ENCODE measurements around the gene INKA1.
"Not testable (repeated sequence)": the region's sequence is repeated elsewhere in the genome, so short reads cannot be mapped to it uniquely, and the experiment has no call there.

INKA1 gene

DNA sequence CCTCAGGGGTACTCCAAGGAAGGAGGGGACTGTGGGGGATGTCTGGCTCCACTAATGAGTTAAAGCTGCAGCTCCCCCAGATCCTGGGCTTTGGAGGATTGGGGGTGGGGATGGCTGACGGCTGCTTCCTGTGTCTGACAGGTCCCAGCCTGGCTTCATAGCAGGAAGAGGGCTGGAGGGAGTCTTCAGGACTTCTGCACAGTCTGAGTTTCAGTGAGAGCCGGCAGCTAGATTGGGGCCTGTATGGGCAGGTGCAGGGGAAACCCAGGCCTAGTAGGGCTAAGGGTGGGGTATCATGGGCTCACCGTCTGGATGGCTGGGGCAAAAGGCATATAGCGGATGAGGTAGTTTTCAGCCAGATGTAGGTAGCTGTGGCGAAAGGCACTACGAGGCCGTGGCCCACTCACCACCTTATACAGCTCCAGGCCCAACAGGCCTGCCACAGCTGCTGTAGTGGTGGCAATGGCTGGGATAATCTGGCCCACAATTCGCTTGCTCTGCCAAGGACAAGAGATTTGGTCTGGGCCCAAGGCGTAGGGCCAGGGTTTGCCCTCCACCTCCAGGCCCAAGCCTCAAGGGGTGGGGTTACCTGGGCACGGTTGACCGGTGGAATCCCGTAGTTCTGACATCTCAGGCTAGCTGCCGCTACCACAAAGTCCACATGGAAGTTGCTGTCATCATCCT is 4.5 kb downstream of the INKA1 start:
- no peak for DNase-seq (ENCODE audit: low read depth)

DNA sequence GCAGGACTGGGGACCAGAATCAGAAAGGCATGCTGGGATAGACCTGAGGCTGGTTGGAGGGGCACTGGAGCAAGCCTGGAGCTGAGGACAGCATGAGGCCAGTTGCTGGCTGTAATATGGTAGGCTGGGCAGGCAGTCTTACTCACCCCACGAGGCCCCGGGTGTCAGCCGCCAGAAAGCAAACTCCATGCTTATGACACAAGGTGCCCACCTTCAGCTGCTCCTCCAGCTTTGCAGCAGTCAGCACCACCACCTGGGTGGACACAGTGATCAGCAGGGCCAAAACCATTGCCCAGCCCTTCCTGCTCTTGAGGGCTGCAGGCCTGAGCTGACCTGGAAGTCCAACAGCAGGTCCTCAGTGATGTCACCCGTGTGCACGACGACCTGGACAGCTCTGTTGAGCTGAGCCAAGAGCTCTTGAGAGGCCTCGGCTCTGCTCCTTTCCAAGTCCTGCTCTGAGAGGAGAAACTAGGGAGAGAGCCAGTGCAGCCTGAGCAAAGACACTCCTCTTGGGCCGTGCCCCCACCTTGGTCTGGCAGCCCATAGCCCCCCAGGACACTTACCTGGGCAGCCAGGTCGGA is 9.9 kb downstream of the INKA1 start:
- peak; percentile 13 for DNase-seq (ENCODE audit: low read depth)

DNA sequence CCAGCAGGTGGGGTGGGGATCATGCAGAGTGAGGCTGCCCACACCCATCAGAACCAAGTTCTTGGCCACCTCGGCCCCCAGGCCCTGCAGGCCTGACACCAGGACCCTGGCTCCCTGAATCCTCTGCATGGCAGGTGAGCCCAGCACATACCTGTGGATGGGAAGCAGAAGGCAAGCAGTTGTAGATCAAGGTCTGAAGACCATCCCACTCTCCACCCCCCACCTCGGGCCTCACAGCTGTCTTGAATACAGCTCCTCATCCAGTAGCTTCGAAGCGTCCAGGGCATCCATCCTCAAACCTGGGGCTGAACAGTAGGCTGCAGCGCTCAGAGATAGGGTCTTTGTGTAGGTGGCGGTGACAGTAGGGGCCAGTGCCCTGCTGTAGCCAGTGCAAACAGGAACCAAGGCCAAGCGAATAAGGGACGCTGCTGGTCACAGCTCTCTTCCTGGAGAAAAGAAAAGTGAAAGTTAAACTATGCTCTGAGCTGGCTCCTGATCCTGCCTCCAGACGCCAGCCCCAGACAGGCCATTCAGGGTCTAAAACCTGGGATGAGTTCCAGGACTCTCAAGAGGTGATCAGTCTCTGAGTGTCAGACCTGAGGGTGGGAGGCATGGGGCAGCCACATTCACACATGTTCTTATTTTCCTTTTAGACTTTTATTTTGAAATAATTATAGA is 10.6 kb downstream of the INKA1 start, which contains the start of gene UBA7:
Gene UBA7 (minus strand): TSS at position 457 of the 678 bp plus-strand sequence. CDS start 166 bp downstream, at position 291.
- peak; percentile 79 for DNase-seq (ENCODE audit: low read depth)

- DNase-seq (ENCODE audit: low read depth), result not testable (repeated sequence)
Observed at GRCh38 chr3:49823131-49823530, 20.1 kb downstream of the INKA1 start.

DNA sequence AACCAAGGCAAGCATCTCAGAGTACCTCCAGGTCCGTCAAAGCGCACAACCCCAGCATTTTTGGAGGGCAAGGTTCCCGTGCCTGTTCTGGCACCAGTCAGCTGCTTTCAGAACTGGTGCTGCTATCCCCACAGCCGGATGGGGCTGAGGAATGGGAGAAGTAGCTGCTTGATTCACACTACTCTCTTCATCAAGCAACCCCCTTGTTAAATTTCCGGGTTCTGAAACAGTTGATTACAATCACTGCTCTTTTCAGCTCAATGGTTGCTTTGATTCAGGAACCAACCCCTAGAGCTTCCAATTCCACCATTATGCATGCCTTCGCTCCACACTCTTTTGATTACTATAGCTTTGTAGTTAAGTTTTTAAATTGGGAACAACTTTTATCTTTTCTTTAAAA is 23.0 kb downstream of the INKA1 start:
- DNase-seq (ENCODE audit: low read depth), result no peak

DNA sequence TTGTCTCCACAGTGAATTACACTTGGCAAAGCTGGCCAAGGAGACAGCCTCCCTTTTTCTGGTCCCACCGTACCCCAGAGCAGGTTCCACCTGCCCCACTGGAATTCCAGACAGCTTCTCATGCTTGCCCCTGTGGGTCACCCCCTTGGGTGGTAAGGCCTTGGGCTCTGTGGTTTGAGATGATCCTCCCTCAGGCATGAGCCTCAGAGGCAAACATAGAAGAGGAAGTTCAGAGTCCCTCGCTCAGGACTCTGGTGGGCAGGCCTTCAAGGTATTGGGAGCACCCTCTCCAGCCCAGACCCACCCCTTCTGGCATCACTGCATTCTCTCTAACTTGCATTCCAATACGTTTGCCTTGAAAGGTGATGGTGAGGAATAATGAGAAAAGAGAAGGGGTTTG is 28.3 kb downstream of the INKA1 start:
- no peak for DNase-seq (ENCODE audit: low read depth)

- peak; percentile 75 for DNase-seq (ENCODE audit: low read depth)
Observed at GRCh38 chr3:49839193-49839809, 36.2 kb downstream of the INKA1 start.

DNA sequence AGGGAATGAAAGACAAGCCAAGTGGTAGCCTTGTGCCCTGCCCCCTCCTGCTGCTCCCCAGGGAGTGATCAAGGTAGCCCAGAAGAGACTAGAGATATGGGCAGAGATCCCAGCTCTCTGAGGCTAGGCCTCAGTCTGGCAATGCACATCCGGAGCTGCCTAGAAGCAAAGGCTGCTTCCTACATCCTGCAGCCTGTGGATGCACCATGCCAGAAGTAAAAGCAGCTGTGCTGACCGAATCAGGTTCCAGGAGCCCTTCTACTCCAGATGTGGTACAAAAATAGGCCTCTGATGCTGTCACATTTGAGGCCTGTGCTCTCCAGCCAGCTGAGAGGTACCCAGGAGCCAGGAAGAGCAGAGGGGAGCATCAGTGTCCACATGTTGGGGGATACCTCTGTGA is 37.3 kb downstream of the INKA1 start:
- no peak for DNase-seq (ENCODE audit: low read depth)

GRCh38 chr3:49841126-49841696 is 38.1 kb downstream of the INKA1 start:
- DNase-seq (ENCODE audit: low read depth), result peak; percentile 33

GRCh38 chr3:49841806-49842205 is 38.7 kb downstream of the INKA1 start:
- no peak for DNase-seq (ENCODE audit: low read depth)

DNA sequence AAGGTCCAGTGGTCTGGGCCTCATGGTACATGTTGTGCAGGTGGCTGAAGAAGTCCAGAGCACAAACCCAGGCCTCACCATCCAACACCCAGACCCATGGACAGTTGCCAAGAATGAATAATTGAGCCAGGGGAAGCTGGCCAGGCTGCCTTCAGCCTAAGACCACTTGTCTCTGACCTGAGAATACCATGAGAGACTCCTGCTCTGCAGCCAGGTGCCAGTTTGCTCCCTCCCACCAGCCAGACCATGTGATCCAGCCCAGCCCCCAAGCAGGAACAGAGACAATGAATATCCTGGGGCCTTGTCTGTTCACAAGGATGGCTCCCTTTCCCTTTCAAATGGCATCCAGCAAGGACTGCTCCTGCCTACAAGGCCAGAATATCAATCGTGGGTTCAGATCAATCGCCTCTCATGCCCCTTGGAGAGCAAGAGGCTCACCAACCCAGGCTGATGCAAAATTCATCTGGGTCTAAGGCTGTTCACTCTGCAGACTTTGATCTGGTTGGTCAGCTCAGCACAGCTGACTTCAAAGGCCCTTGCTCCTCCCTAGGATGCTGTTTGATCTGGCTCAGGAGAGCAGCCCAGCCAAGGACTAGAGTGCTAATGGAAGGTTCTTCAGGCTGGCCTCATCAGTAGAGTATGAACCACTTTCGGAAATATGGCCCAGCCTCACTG is 39.9 kb downstream of the INKA1 start:
- no peak for DNase-seq (ENCODE audit: low read depth)

GRCh38 chr3:49844464-49845183 is 41.6 kb downstream of the INKA1 start:
- DNase-seq (ENCODE audit: low read depth), result peak; percentile 58

DNA sequence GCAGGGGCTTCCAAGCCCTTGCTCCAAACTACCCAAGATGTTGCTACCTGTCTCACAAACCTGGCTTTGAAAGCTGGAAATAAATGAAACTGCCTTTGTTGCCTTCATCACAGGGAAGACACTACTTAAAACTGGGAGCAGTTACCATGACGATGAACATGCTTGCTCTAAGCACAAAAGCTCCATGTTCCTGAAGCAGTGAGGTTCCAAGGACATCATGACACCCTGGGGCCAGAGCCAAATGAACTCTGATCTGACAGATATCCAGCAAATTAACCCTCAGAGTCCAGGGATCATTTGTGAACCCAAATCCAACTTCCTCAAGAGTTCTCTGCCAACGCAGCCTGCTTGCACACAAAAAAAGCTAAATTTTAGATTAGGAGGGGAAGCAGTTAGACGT is 42.6 kb downstream of the INKA1 start:
- no peak for DNase-seq (ENCODE audit: low read depth)

Measured in ELR (cell line).